GM21528 (cell line): ENCODE measurements around the gene ZC3H12D.
"Not testable (repeated sequence)": the region's sequence is repeated elsewhere in the genome, so short reads cannot be mapped to it uniquely, and the experiment has no call there.

ENCODE experiments used
- ATAC-seq: cut with Tn5 transposase; IDR thresholded peaks from one replicate; pipeline ENCODE4 v1.9.1; 2021; ENCODE audit warnings: mild to moderate bottlenecking, moderate library complexity; ENCODE audit not compliant: unreplicated experiment, low FRiP score

Gene ZC3H12D

GRCh38 chr6:149484733-149485700, at the start of gene ZC3H12D:
Gene ZC3H12D (minus strand): TSS chr6:149485014. CDS start chr6:149474543, 10,471 bp downstream.
- ATAC-seq: peak; percentile 32

GRCh38 chr6:149529650-149530049, 44.8 kb upstream of the ZC3H12D start:
- no peak for ATAC-seq

GRCh38 chr6:149515494-149515893, 30.7 kb upstream of the ZC3H12D start:
- ATAC-seq: no peak

GRCh38 chr6:149513915-149514314, 29.1 kb upstream of the ZC3H12D start:
- ATAC-seq: no peak

- no peak for ATAC-seq
Measured at GRCh38 chr6:149510793-149511512, 26.1 kb upstream of the ZC3H12D start.

GRCh38 chr6:149508485-149508884, 23.7 kb upstream of the ZC3H12D start:
- no peak for ATAC-seq

- ATAC-seq: no peak
Measured at GRCh38 chr6:149503872-149504271, 19.1 kb upstream of the ZC3H12D start.

GRCh38 chr6:149503276-149503675, 18.5 kb upstream of the ZC3H12D start:
- ATAC-seq: no peak

GRCh38 chr6:149501768-149502167, 17.0 kb upstream of the ZC3H12D start:
- no peak for ATAC-seq

GRCh38 chr6:149501201-149501600, 16.4 kb upstream of the ZC3H12D start:
- ATAC-seq: no peak

GRCh38 chr6:149500096-149500495, 15.3 kb upstream of the ZC3H12D start:
- ATAC-seq: no peak

- no peak for ATAC-seq
Measured at GRCh38 chr6:149499066-149499465, 14.3 kb upstream of the ZC3H12D start.

GRCh38 chr6:149497365-149497764, 12.6 kb upstream of the ZC3H12D start:
- ATAC-seq: no peak

- ATAC-seq: not testable (repeated sequence)
Measured at GRCh38 chr6:149496597-149496996, 11.8 kb upstream of the ZC3H12D start.

- not testable (repeated sequence) for ATAC-seq
Measured at GRCh38 chr6:149495349-149496016, 10.7 kb upstream of the ZC3H12D start.

- not testable (repeated sequence) for ATAC-seq
Measured at GRCh38 chr6:149494810-149495209, 10.0 kb upstream of the ZC3H12D start.

- ATAC-seq: no peak
Measured at GRCh38 chr6:149493761-149494320, 9.0 kb upstream of the ZC3H12D start.

GRCh38 chr6:149492798-149493343, 8.1 kb upstream of the ZC3H12D start:
- no peak for ATAC-seq

GRCh38 chr6:149489967-149490366, 5.2 kb upstream of the ZC3H12D start:
- no peak for ATAC-seq

- ATAC-seq: no peak
Measured at GRCh38 chr6:149488815-149489214, 4.0 kb upstream of the ZC3H12D start.
